Measurements from ENCODE around the gene GPR15LG.
A peak's percentile ranks its signal among the peaks of the same experiment; 100 is the strongest.

The GPR15LG gene

DNA sequence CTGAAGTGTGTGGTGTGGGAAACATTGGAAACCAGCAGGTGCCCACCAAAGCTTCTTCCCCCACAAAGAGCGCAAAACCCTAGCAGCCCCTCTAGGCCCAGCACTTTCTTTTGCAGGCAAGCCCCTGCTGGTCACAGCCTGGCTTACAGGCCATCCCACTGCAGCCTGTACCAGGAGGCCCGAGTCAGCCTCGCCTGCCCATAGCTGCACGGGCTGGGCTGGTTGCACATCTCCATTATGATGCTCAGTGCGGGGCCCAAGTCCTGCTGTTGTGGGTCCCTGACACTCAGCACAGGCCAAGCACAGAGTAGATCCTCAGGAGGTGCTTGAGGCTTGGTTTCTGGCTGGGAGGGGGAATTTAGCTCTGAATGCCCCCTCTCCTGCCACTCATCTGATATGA lies 28.7 kb downstream of the GPR15LG start:
- in situ Hi-C loops (cut with HindIII; ENCODE audit: low sequenced_read_pairs), result no loop called here

DNA sequence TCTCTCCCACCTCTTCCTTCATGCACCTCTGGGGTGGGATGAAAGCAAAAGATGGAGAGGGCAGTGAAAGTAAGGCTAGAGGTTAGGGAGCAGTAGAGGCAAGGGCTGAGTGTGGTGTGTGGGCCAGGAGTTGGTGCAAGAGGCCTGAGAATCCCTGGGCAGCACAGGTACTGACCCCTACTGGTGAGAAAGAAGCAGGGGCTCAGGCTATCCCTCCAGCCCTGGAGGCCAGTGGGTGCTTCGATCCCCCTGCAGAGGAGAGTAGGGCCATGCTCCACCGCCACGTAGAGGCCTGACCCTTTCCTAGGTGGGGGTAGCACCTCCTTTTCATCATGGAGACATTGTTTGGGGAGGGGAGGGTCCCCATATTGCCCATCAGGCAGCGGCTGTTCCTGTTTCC lies 30.5 kb downstream of the GPR15LG start:
- H3K4me3 ChIP-seq (ENCODE audit: low read depth, low read length), result no peak overlapping the region
- in situ Hi-C loops (cut with HindIII; ENCODE audit: low sequenced_read_pairs), result no loop called here
- TF ChIP-seq CTCF (IDR thresholded peaks at IDR 0.05; ENCODE audit: low read depth, low read length, missing control alignments), result peak; percentile 30
- no peak for DNase-seq (ENCODE audit: low read depth)

More for the DNA sequence above, 28.7 kb downstream of the GPR15LG start:
- TF ChIP-seq CTCF (IDR thresholded peaks at IDR 0.05; ENCODE audit: low read depth, low read length, missing control alignments), result no peak
- no peak overlapping the region for H3K4me3 ChIP-seq (ENCODE audit: low read depth, low read length)
- DNase-seq (ENCODE audit: low read depth), result no peak

DNA sequence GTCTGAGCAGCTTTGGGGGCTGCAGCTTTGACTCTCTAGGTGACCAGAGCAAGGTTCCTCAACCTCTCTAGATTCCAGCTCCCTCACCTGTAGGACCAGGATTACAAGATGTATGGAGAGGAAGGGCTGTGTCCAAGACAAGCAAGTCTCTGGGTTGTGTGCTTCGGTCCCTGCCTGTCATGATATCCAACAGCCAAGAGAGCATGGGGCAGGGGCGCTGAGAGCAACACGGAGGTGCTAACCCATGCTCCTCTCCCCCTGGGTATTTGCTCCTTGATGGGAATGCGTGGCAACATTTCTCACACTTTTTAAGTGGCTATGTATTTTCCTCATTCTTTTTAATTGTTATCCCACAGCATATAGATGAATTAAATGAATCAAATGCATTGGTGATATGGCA lies 31.0 kb downstream of the GPR15LG start:
- no peak for TF ChIP-seq CTCF (IDR thresholded peaks at IDR 0.05; ENCODE audit: low read depth, low read length, missing control alignments)
- no peak overlapping the region for H3K4me3 ChIP-seq (ENCODE audit: low read depth, low read length)
- in situ Hi-C loops (cut with HindIII; ENCODE audit: low sequenced_read_pairs), result no loop called here
- DNase-seq (ENCODE audit: low read depth), result no peak

GRCh38 chr10:84205049-84205852 lies 31.6 kb downstream of the GPR15LG start:
- no peak overlapping the region for H3K4me3 ChIP-seq (ENCODE audit: low read depth, low read length)
- DNase-seq (ENCODE audit: low read depth), result no peak
- in situ Hi-C loops (cut with HindIII; ENCODE audit: low sequenced_read_pairs), result no loop called here
- TF ChIP-seq CTCF (IDR thresholded peaks at IDR 0.05; ENCODE audit: low read depth, low read length, missing control alignments), result peak; percentile 84

DNA sequence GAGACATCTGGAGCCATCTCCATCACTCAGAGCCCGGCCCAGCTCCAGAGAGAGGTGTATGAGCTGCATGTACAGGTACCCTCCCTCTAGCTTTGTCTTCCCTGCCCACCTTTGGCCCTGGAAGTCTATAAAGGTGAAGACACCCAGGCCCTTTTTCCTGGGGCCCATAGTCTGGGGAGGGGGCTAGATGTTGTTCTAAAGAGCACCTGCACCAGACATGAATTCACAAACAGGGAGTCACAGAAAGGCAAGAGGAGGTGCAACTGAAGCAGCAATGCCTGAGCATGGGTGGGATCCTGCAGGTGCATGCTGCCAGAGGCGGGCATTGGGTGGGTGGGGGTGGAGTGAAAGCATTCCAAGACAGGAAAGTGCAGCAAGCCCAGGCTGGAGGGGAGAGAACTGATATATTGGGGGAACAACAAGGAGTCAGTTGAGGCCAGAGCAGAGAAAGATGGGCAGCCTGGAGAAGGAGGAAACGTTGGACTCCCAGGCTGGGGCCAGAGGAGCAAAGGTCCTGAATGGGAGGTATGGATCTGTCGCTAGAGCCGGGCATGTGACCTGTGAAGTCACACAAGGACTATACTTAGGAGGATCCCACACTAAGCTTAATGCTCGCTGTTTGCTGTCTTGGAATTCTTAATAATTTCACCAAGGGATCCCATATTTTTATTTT lies 32.4 kb downstream of the GPR15LG start:
- in situ Hi-C loops (cut with HindIII; ENCODE audit: low sequenced_read_pairs), result no loop called here
- DNase-seq (ENCODE audit: low read depth), result no peak
- TF ChIP-seq CTCF (IDR thresholded peaks at IDR 0.05; ENCODE audit: low read depth, low read length, missing control alignments), result no peak

DNA sequence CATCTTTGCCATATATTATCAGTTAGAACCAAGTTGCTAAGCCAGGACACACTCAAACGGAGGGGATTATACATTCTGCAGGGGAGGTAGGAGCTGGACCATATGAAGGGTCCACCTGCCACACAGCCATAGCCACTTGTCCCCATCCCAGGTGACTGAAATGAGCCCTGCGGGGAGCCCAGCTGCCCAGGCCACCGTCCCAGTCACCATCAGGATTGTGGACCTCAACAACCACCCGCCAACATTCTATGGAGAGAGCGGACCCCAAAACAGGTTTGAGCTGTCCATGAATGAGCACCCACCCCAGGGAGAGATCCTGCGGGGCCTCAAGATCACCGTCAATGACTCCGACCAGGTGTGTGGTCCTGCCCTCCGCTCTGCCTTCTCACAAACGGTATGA lies 34.4 kb downstream of the GPR15LG start:
- H3K4me3 ChIP-seq (ENCODE audit: low read depth, low read length), result no peak overlapping the region
- TF ChIP-seq CTCF (IDR thresholded peaks at IDR 0.05; ENCODE audit: low read depth, low read length, missing control alignments), result no peak
- no peak for DNase-seq (ENCODE audit: low read depth)
- in situ Hi-C loops (cut with HindIII; ENCODE audit: low sequenced_read_pairs), result no loop called here

More for the DNA sequence above, 32.4 kb downstream of the GPR15LG start:
- H3K4me3 ChIP-seq (ENCODE audit: low read depth, low read length), result no peak overlapping the region
